ENCODE data around the gene ASPRV1. TPM values are rescaled to one million over a fixed set of nuclear protein-coding genes. Genes with fewer than 3 reads are reported as not detected.

The ASPRV1 gene
- total RNA-seq, 4 donors from 2014 or later: 1.6 to 4.1 (median 2.9) TPM

DNA sequence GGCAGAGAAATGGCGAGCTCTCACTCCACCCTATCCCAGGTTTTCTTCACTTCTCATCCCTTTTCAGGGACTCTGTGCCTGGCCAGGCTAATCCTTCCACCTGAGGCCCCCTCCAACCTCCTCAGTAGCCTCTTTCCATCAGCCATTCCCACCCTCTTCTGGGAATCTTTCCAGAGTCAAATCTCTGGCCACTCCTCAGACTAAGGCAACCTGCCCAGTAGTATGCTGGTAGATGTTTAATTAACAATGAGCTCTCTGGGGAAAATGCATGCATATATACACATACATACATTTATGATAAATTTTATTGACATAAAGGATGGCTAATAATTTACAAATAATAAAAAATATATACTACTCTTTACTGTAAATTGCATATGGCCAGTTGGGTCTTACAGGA lies 11.4 kb upstream of the ASPRV1 start:
- Histone ChIP-seq H3K27me3 (no peaks in the 10 kb centered on the region), H3K4me1 (no peaks in the 10 kb centered on the region), H3K27ac (no peak overlapping the region), H3K9me3 (no peaks in the 10 kb centered on the region), H3K36me3 (no peaks in the 10 kb centered on the region), H3K4me3 (no peak overlapping the region)
- TF ChIP-seq, protein P1, sequence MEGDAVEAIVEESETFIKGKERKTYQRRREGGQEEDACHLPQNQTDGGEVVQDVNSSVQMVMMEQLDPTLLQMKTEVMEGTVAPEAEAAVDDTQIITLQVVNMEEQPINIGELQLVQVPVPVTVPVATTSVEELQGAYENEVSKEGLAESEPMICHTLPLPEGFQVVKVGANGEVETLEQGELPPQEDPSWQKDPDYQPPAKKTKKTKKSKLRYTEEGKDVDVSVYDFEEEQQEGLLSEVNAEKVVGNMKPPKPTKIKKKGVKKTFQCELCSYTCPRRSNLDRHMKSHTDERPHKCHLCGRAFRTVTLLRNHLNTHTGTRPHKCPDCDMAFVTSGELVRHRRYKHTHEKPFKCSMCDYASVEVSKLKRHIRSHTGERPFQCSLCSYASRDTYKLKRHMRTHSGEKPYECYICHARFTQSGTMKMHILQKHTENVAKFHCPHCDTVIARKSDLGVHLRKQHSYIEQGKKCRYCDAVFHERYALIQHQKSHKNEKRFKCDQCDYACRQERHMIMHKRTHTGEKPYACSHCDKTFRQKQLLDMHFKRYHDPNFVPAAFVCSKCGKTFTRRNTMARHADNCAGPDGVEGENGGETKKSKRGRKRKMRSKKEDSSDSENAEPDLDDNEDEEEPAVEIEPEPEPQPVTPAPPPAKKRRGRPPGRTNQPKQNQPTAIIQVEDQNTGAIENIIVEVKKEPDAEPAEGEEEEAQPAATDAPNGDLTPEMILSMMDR (IDR thresholded peaks at IDR 0.05): no peak
- TF ChIP-seq POLR2A (IDR thresholded peaks at IDR 0.05): no peak
- DNase-seq: no peak

DNA sequence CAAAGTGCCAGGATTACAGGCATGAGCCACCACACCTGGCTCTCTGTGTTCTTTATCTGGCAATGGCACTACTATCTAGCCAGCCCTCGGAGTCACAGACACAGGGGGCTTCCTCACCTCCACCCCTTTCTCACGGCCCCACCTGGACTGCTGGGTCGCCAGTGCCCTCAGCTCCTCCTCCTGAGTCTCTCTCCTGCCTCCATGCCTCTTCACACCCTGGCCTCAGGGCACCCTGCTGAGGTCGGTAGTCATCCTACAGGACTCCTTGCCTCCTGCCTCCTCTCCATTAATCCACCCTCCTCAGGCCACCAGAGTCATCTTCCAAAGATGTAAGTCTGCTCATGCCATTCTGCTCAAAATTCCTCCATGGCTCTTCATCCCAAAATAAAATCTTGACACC lies 8.6 kb upstream of the ASPRV1 start:
- H3K9me3 ChIP-seq: no peaks in the 10 kb centered on the region
- peak in 1 of 3 donors; percentile 21 for DNase-seq
- H3K4me3 ChIP-seq: no peak overlapping the region
- no peak overlapping the region for H3K27ac ChIP-seq
- H3K36me3 ChIP-seq: no peaks in the 10 kb centered on the region
- TF ChIP-seq, protein P1 (IDR thresholded peaks at IDR 0.05): no peak
- no peak for TF ChIP-seq POLR2A (IDR thresholded peaks at IDR 0.05)
- H3K27me3 ChIP-seq: no peaks in the 10 kb centered on the region
- peaks cover 0 to 3% (median 0%) of the 10 kb centered on the region in 4 donors for H3K4me1 ChIP-seq

DNA sequence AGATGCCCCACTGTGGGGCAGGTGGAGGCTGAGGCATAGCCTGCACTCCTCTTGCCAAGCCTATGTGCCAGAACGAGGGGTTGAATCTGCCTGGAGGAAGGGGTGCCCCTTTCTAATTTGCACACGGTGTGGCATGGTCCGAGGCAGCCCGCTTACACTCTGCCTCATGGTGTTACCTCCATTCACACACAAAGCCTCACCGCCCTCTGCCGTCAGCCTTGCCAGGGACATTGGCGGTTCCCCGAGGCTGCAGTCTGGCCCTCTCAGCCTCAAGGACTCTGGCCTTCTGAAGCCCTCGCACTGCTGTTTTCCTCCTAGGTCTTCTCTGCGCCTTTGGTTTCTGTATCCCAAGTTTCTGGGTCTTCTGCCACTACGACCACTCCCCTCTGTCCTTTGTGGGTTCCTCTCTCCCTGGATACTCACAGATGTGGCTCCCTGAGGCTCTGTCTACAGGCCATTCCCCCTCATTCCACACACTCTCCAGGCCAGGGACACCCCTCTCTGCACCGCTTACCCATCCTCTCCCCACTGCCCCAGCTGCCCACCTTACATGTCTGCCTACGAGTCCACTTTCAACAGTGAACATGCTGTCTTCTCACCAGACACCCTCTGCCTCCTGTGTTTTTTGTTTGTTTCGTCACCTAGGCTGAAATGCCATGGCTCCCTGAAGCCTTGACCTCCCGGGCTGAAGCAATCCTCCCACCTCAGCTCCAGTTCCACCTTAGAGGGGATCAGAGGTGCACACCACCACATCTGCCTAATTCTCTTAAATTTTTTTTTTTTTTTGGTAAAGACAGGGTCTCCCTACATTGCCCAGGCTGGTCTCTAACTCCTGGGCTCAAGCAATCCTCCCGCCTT lies 7.9 kb upstream of the ASPRV1 start:
- no peak overlapping the region for H3K27ac ChIP-seq
- TF ChIP-seq, protein P1 (IDR thresholded peaks at IDR 0.05): no peak
- TF ChIP-seq POLR2A (IDR thresholded peaks at IDR 0.05): no peak
- peaks cover 0 to 7% (median 0%) of the 10 kb centered on the region in 4 donors for H3K4me1 ChIP-seq
- peak in 1 of 3 donors; percentile 39 for DNase-seq
- H3K36me3 ChIP-seq: no peaks in the 10 kb centered on the region
- H3K27me3 ChIP-seq: no peaks in the 10 kb centered on the region
- no peaks in the 10 kb centered on the region for H3K9me3 ChIP-seq
- no peak overlapping the region for H3K4me3 ChIP-seq

DNA sequence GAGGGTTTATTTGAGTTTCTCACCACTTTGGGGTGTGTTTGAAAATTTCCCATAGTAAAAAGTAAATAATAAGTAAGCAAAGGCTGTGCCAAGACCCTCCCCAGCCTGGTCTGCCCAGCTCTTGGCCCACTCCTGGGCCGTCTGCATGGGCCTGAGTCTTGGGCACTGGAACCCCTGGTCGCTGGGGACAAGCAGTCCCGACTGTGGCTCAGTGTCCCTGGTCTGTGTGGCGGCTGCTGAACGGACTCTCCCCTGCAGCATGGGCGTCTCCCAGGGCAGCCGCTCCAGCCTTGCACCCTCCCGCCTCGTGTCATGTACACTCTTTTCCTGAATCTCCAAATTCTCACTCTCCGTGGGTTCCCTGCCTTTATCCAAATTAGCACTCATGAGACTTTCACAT lies 7.2 kb upstream of the ASPRV1 start:
- DNase-seq: peak in 1 of 3 donors; percentile 31
- Histone ChIP-seq H3K36me3 (no peaks in the 10 kb centered on the region), H3K4me3 (no peak overlapping the region), H3K9me3 (no peaks in the 10 kb centered on the region), H3K27ac (no peak overlapping the region), H3K27me3 (no peaks in the 10 kb centered on the region), H3K4me1 (peaks cover 0 to 7% (median under 1%) of the 10 kb centered on the region in 4 donors)
- TF ChIP-seq, protein P1 (IDR thresholded peaks at IDR 0.05): no peak
- no peak for TF ChIP-seq POLR2A (IDR thresholded peaks at IDR 0.05)

DNA sequence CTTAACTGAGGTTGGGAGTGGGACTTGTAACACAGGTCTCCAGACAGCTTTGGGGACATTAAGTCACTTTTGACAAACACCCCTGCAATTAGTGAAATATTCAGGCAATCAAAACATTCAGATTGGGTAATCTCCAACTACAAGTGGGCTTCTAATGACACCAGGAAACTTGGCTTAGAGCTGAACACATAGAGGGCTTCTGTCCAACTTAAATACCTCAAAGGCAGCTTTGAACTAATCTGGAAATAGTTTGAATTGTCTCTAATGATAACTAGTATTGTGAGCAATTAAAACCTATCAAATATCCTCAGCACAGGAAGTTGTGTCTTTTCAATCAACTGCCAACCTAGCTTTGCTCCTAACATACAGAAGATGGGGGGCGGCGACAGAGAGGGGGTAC lies 5.1 kb upstream of the ASPRV1 start:
- Histone ChIP-seq H3K4me1 (peaks cover 0 to 7% (median 2%) of the 10 kb centered on the region in 4 donors), H3K27me3 (no peaks in the 10 kb centered on the region), H3K9me3 (no peaks in the 10 kb centered on the region), H3K27ac (no peak overlapping the region), H3K36me3 (no peaks in the 10 kb centered on the region), H3K4me3 (no peak overlapping the region)
- no peak for DNase-seq
- TF ChIP-seq, protein P1 (IDR thresholded peaks at IDR 0.05): no peak
- no peak for TF ChIP-seq POLR2A (IDR thresholded peaks at IDR 0.05)
